Lower leg skin (tissue), 3 donors: ENCODE data around the gene PLAC1.

Experiments used
- CTCF ChIP-seq, 3 donors: fragments of 450-650 bp; IDR thresholded peaks; one replicate each; pipeline ENCODE4 v1.5.1; 2016; ENCODE audit warnings: antibody characterized with exemption in 3 of 3, mild to moderate bottlenecking in 3 of 3, moderate library complexity in 2 of 3
- POLR2A ChIP-seq, 2 donors: fragments of 450-650 bp; IDR thresholded peaks; one replicate each; pipeline ENCODE4 v1.6.1; 2016 to 2017; ENCODE audit warnings: antibody characterized with exemption in 2 of 2, mild to moderate bottlenecking in 1 of 2, moderate library complexity in 1 of 2

GRCh38 chrX:134688839-134689238, 30.6 kb upstream of the PLAC1 start:
- TF ChIP-seq CTCF (IDR thresholded peaks at IDR 0.05) = no peak
- TF ChIP-seq POLR2A (IDR thresholded peaks at IDR 0.05) = no peak
